GM12892 (cell line): ENCODE measurements around the gene PTPRCAP.

Experiments used
- POLR2A ChIP-seq: IDR thresholded peaks from 2 replicates; pipeline ENCODE4 v1.6.1; 2011; ENCODE audit warnings: low read depth, low read length, control low read depth
- POLR2AphosphoS5 ChIP-seq: IDR thresholded peaks from 2 replicates; pipeline ENCODE4 v1.6.1; 2011; ENCODE audit warnings: low read depth, low read length, control low read depth

- TF ChIP-seq POLR2A (no peak), POLR2AphosphoS5 (no peak)
Measured at GRCh38 chr11:67458266-67458665, 20.8 kb upstream of the PTPRCAP start.
